ENCODE data around the gene OLFM2. TPM values are rescaled to one million over a fixed set of nuclear protein-coding genes. Genes with fewer than 3 reads are reported as not detected.

Gene OLFM2
- total and polyA plus RNA-seq, 2 donors (not counting 1 experiment from before 2014, with no cell fraction given): 0.66 to 11.6 TPM

DNA sequence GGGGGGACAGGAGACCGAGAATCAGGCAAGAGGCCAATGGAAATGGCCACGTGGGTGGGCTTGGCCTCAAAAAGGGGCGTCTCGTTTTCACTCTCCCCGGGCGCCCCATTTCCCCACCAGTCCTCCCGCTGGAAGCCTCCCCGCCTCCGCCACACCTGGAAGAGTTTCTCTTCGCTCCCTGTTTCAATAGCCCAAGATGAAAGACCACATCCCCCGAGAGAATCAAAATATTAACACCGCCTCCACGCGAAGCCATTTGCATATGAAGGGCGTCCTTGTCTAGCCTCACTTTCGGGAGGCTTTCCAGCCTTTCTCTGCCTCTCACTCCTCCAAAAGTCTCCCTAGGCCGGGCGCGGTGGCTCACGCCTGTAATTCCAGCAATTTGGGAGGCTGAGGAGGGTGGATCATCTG lies 691 bp upstream of the OLFM2 start:
- H4K20me1 ChIP-seq (ENCODE audit: control insufficient read depth, extremely low read depth, insufficient read depth, low read length): no peaks in the 10 kb centered on the region
- H3K4me3 ChIP-seq (replicated peaks in 1 of 4; ENCODE audit: control extremely low read depth in 1 of 4, insufficient read depth in 1 of 4, low read depth in 3 of 4, low read length in 4 of 4): no peak overlapping the region
- peaks cover 13% of the 10 kb centered on the region for H3K27me3 ChIP-seq (ENCODE audit: control insufficient read depth, insufficient read depth, low read length)
- H3K27ac ChIP-seq (ENCODE audit: insufficient read depth, low read length): no peak overlapping the region
- H3K79me2 ChIP-seq (ENCODE audit: control insufficient read depth, insufficient read depth, low read length): no peaks in the 10 kb centered on the region
- no peak for DNase-seq (ENCODE audit: low read depth in 2 of 2)
- peaks cover 6% of the 10 kb centered on the region for H3K4me1 ChIP-seq (ENCODE audit: control insufficient read depth, extremely low read depth, insufficient read depth, low read length)
- no peaks in the 10 kb centered on the region for H3K9me3 ChIP-seq (ENCODE audit: control insufficient read depth, insufficient read depth, low read depth, low read length)
- H2AFZ ChIP-seq (ENCODE audit: low read length): no peak overlapping the region
- H3K9ac ChIP-seq (ENCODE audit: insufficient read depth, low read length): no peak overlapping the region
- TF ChIP-seq, protein P1, sequence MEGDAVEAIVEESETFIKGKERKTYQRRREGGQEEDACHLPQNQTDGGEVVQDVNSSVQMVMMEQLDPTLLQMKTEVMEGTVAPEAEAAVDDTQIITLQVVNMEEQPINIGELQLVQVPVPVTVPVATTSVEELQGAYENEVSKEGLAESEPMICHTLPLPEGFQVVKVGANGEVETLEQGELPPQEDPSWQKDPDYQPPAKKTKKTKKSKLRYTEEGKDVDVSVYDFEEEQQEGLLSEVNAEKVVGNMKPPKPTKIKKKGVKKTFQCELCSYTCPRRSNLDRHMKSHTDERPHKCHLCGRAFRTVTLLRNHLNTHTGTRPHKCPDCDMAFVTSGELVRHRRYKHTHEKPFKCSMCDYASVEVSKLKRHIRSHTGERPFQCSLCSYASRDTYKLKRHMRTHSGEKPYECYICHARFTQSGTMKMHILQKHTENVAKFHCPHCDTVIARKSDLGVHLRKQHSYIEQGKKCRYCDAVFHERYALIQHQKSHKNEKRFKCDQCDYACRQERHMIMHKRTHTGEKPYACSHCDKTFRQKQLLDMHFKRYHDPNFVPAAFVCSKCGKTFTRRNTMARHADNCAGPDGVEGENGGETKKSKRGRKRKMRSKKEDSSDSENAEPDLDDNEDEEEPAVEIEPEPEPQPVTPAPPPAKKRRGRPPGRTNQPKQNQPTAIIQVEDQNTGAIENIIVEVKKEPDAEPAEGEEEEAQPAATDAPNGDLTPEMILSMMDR (conservative IDR thresholded peaks at IDR 0.05 in 1 of 2, IDR thresholded peaks at IDR 0.05 in 1 of 2; ENCODE audit: low read depth in 1 of 2, low read length in 2 of 2): no peak
- no peak for TF ChIP-seq EZH2 (IDR thresholded peaks at IDR 0.05; ENCODE audit: low read length, missing control alignments)
- no peak overlapping the region for H3K4me2 ChIP-seq (ENCODE audit: extremely low read depth, insufficient read depth, low read length)
- no peaks in the 10 kb centered on the region for H3K36me3 ChIP-seq (ENCODE audit: control insufficient read depth, insufficient read depth, low read length)

DNA sequence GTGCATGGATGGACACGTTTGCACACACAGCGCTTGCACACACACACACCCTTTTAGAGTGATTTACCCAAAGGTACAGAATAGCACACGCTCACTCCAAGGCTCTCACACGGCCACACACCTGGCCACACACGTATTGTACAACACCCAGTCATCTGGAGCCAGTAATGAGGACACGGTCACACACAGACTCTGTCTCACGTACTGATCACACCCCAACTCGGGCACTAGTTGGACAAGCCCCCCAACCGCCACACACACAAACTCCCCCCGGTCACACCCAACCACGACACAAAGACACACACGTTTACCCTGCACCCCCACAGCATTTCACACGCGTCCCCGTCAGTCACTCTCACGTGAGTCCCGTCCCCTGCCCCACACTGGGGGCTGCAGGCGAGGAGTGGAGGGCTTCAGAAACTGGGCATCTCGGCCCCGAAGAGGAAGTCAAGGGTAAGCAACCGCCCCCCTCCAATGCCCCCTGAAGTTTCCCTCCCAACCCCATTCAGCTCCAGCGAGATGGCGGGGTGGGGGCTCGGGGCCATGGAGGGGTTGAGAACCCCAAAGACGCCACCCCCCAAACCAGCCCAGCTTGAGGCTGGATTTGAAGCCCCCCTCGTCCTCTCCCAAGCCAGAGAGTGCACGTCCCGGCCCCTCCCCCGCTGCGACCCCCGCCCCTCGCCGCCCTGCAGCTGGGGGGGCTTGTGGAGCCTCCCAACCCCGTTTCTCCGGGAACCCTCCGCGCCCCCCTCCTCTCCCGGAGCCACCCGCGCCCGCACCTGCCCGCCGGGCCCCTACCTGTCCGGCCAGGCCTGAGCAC lies 599 bp downstream of the OLFM2 start:
- H4K20me1 ChIP-seq (ENCODE audit: control insufficient read depth, extremely low read depth, insufficient read depth, low read length): no peaks in the 10 kb centered on the region
- H2AFZ ChIP-seq (ENCODE audit: low read length): no peak overlapping the region
- no peaks in the 10 kb centered on the region for H3K36me3 ChIP-seq (ENCODE audit: control insufficient read depth, insufficient read depth, low read length)
- DNase-seq (ENCODE audit: low read depth in 2 of 2): no peak
- peak overlapping the region in 1 of 4 experiments; percentile 33 for H3K4me3 ChIP-seq (replicated peaks in 1 of 4; ENCODE audit: control extremely low read depth in 1 of 4, insufficient read depth in 1 of 4, low read depth in 3 of 4, low read length in 4 of 4)
- H3K9me3 ChIP-seq (ENCODE audit: control insufficient read depth, insufficient read depth, low read depth, low read length): no peaks in the 10 kb centered on the region
- H3K79me2 ChIP-seq (ENCODE audit: control insufficient read depth, insufficient read depth, low read length): no peaks in the 10 kb centered on the region
- no peak overlapping the region for H3K27ac ChIP-seq (ENCODE audit: insufficient read depth, low read length)
- peaks cover 2% of the 10 kb centered on the region for H3K4me1 ChIP-seq (ENCODE audit: control insufficient read depth, extremely low read depth, insufficient read depth, low read length)
- H3K27me3 ChIP-seq (ENCODE audit: control insufficient read depth, insufficient read depth, low read length): peaks cover 13% of the 10 kb centered on the region
- no peak overlapping the region for H3K4me2 ChIP-seq (ENCODE audit: extremely low read depth, insufficient read depth, low read length)
- H3K9ac ChIP-seq (ENCODE audit: insufficient read depth, low read length): no peak overlapping the region
- peak; percentile 96 for TF ChIP-seq EZH2 (IDR thresholded peaks at IDR 0.05; ENCODE audit: low read length, missing control alignments)
- TF ChIP-seq, protein P1 (conservative IDR thresholded peaks at IDR 0.05 in 1 of 2, IDR thresholded peaks at IDR 0.05 in 1 of 2; ENCODE audit: low read depth in 1 of 2, low read length in 2 of 2): no peak

DNA sequence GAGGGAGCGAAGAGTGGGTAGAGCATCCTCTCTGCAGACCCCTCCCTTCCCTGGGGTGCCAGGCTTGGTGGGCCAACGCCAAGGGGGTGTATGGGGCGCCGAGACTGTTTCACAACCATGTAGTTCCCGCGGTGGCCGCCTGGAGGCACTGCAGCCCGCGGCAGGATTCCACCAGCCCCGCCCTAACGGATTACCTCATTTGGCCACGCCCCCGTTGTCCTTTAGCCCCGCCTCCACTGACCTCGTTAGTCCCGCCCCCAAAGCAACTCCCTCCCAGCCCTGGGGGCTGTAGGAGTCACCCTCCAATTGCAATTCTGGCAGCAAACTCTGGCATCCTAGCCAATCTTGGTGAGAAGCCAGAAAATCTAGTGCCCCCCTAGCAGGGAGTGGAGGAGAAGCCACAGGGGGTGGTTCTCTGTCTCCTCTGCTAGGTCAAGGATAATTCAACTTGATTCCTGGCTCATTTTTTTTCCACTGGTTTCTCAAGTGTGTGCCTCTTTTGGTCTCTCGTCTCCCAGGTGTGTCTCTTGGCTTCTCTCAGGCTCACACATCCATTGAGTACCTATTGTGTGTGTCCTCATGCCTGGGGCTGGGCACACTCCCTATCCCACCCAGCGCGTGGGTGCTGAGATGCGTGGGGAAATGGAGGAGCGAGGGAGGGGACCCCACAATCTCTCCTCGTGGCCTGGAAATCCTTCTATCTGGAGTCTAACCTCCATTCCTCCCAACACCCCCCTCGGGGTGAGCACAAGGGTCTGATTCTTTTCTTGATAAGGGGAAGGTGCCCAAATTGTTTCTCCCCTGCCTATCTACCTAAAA lies 2.0 kb downstream of the OLFM2 start:
- Histone ChIP-seq H3K79me2 (ENCODE audit: control insufficient read depth, insufficient read depth, low read length) (no peaks in the 10 kb centered on the region), H2AFZ (ENCODE audit: low read length) (no peak overlapping the region), H3K4me1 (ENCODE audit: control insufficient read depth, extremely low read depth, insufficient read depth, low read length) (no peaks in the 10 kb centered on the region), H4K20me1 (ENCODE audit: control insufficient read depth, extremely low read depth, insufficient read depth, low read length) (no peaks in the 10 kb centered on the region), H3K27me3 (ENCODE audit: control insufficient read depth, insufficient read depth, low read length) (peaks cover 13% of the 10 kb centered on the region), H3K9ac (ENCODE audit: insufficient read depth, low read length) (no peak overlapping the region), H3K4me3 (replicated peaks in 1 of 4; ENCODE audit: control extremely low read depth in 1 of 4, insufficient read depth in 1 of 4, low read depth in 3 of 4, low read length in 4 of 4) (no peak overlapping the region), H3K36me3 (ENCODE audit: control insufficient read depth, insufficient read depth, low read length) (no peaks in the 10 kb centered on the region), H3K4me2 (ENCODE audit: extremely low read depth, insufficient read depth, low read length) (no peak overlapping the region), H3K9me3 (ENCODE audit: control insufficient read depth, insufficient read depth, low read depth, low read length) (no peaks in the 10 kb centered on the region), H3K27ac (ENCODE audit: insufficient read depth, low read length) (no peak overlapping the region)
- DNase-seq (ENCODE audit: low read depth in 2 of 2): peak in 1 of 2 donors; percentile 66
- no peak for TF ChIP-seq EZH2 (IDR thresholded peaks at IDR 0.05; ENCODE audit: low read length, missing control alignments)
- TF ChIP-seq, protein P1 (conservative IDR thresholded peaks at IDR 0.05 in 1 of 2, IDR thresholded peaks at IDR 0.05 in 1 of 2; ENCODE audit: low read depth in 1 of 2, low read length in 2 of 2): peak; percentile 76 to 87
